HUES6 (cell line): Measurements from ENCODE around the gene ZNRF3.
"Not testable (repeated sequence)": the region's sequence is repeated elsewhere in the genome, so short reads cannot be mapped to it uniquely, and the experiment has no call there.

Experiments used
- H3K27ac ChIP-seq: 2 replicates; pipeline ENCODE4 v1.7.0; 2013; ENCODE audit warnings: low read depth, mild to moderate bottlenecking, low read length, inconsistent platforms
- H3K27me3 ChIP-seq: 2 replicates; pipeline ENCODE4 v1.6.1; 2013; ENCODE audit warnings: low read length; ENCODE audit not compliant: control insufficient read depth, insufficient read depth
- H3K36me3 ChIP-seq: 2 replicates; pipeline ENCODE4 v1.6.1; 2013; ENCODE audit warnings: low read length; ENCODE audit not compliant: control insufficient read depth, insufficient read depth
- H3K4me1 ChIP-seq: 2 replicates; pipeline ENCODE4 v1.6.1; 2013; ENCODE audit warnings: low read length; ENCODE audit not compliant: control insufficient read depth, insufficient read depth
- H3K4me3 ChIP-seq: 2 replicates; pipeline ENCODE4 v1.5.1; 2013; ENCODE audit warnings: low read depth, low read length
- H3K9ac ChIP-seq: one replicate; pipeline ENCODE4 v1.6.1; 2013; ENCODE audit warnings: mild to moderate bottlenecking, low read length
- H3K9me3 ChIP-seq: 2 replicates; pipeline ENCODE4 v1.6.1; 2013; ENCODE audit warnings: low read depth, low read length; ENCODE audit not compliant: control insufficient read depth, insufficient read depth

The ZNRF3 gene

GRCh38 chr22:28884747-28885350 lies 1.5 kb downstream of the ZNRF3 start:
- peak overlapping the region; percentile 84 for H3K4me3 ChIP-seq
- no peaks in the 10 kb centered on the region for H3K9me3 ChIP-seq
- no peaks in the 10 kb centered on the region for H3K36me3 ChIP-seq
- H3K4me1 ChIP-seq, result peaks cover 41% of the 10 kb centered on the region
- no peaks in the 10 kb centered on the region for H3K27me3 ChIP-seq
- H3K9ac ChIP-seq, result peak overlapping the region; percentile 55
- H3K27ac ChIP-seq, result no peak overlapping the region

GRCh38 chr22:28885939-28886338 lies 2.6 kb downstream of the ZNRF3 start:
- Histone ChIP-seq H3K36me3 (no peaks in the 10 kb centered on the region), H3K9ac (no peak overlapping the region), H3K27ac (no peak overlapping the region), H3K4me3 (peak overlapping the region; percentile 84; the same call in 1 of the 2 replicates), H3K4me1 (peaks cover 42% of the 10 kb centered on the region), H3K9me3 (no peaks in the 10 kb centered on the region), H3K27me3 (no peaks in the 10 kb centered on the region)

GRCh38 chr22:28886679-28887078 lies 3.3 kb downstream of the ZNRF3 start:
- peaks cover 49% of the 10 kb centered on the region for H3K4me1 ChIP-seq
- H3K36me3 ChIP-seq, H3K9ac ChIP-seq, H3K9me3 ChIP-seq, H3K27me3 ChIP-seq, H3K4me3 ChIP-seq, H3K27ac ChIP-seq: not testable (repeated sequence)

- Histone ChIP-seq H3K4me1 (peaks cover 49% of the 10 kb centered on the region), H3K36me3 (no peaks in the 10 kb centered on the region), H3K9ac (no peak overlapping the region), H3K27me3 (no peaks in the 10 kb centered on the region), H3K9me3 (no peaks in the 10 kb centered on the region), H3K4me3 (no peak overlapping the region), H3K27ac (no peak overlapping the region)
Observed at GRCh38 chr22:28887725-28888459, 4.5 kb downstream of the ZNRF3 start.

GRCh38 chr22:28889478-28890024 lies 6.2 kb downstream of the ZNRF3 start:
- Histone ChIP-seq H3K4me3 (no peak overlapping the region), H3K36me3 (no peaks in the 10 kb centered on the region), H3K27me3 (no peaks in the 10 kb centered on the region), H3K9ac (no peak overlapping the region), H3K27ac (no peak overlapping the region), H3K4me1 (peaks cover 58% of the 10 kb centered on the region), H3K9me3 (no peaks in the 10 kb centered on the region)

GRCh38 chr22:28891156-28891733 lies 7.9 kb downstream of the ZNRF3 start:
- Histone ChIP-seq H3K36me3 (no peaks in the 10 kb centered on the region), H3K9me3 (no peaks in the 10 kb centered on the region), H3K4me3 (no peak overlapping the region), H3K27me3 (no peaks in the 10 kb centered on the region), H3K9ac (no peak overlapping the region), H3K4me1 (peaks cover 56% of the 10 kb centered on the region), H3K27ac (no peak overlapping the region)

GRCh38 chr22:28892175-28892731 lies 8.9 kb downstream of the ZNRF3 start:
- no peaks in the 10 kb centered on the region for H3K27me3 ChIP-seq
- H3K27ac ChIP-seq, result no peak overlapping the region
- no peaks in the 10 kb centered on the region for H3K36me3 ChIP-seq
- no peak overlapping the region for H3K4me3 ChIP-seq
- no peaks in the 10 kb centered on the region for H3K9me3 ChIP-seq
- no peak overlapping the region for H3K9ac ChIP-seq
- H3K4me1 ChIP-seq, result peaks cover 64% of the 10 kb centered on the region

- Histone ChIP-seq H3K36me3 (no peaks in the 10 kb centered on the region), H3K27me3 (no peaks in the 10 kb centered on the region), H3K27ac (no peak overlapping the region), H3K4me3 (no peak overlapping the region), H3K4me1 (peaks cover 68% of the 10 kb centered on the region), H3K9ac (no peak overlapping the region), H3K9me3 (no peaks in the 10 kb centered on the region)
Observed at GRCh38 chr22:28893810-28894209, 10.4 kb downstream of the ZNRF3 start.

GRCh38 chr22:28894334-28894733 lies 11.0 kb downstream of the ZNRF3 start:
- Histone ChIP-seq H3K9ac (no peak overlapping the region), H3K4me3 (no peak overlapping the region), H3K36me3 (no peaks in the 10 kb centered on the region), H3K27me3 (no peaks in the 10 kb centered on the region), H3K27ac (no peak overlapping the region), H3K4me1 (peaks cover 73% of the 10 kb centered on the region), H3K9me3 (no peaks in the 10 kb centered on the region)

GRCh38 chr22:28894807-28895206 lies 11.4 kb downstream of the ZNRF3 start:
- H3K9ac ChIP-seq, result no peak overlapping the region
- H3K36me3 ChIP-seq, result no peaks in the 10 kb centered on the region
- no peak overlapping the region for H3K27ac ChIP-seq
- H3K4me3 ChIP-seq, result no peak overlapping the region
- H3K4me1 ChIP-seq, result peaks cover 70% of the 10 kb centered on the region
- H3K27me3 ChIP-seq, result no peaks in the 10 kb centered on the region
- H3K9me3 ChIP-seq, result no peaks in the 10 kb centered on the region

- no peaks in the 10 kb centered on the region for H3K9me3 ChIP-seq
- peak overlapping the region; percentile 29 for H3K9ac ChIP-seq
- peak overlapping the region; percentile 20; the same call in 1 of the 2 replicates for H3K4me3 ChIP-seq
- H3K36me3 ChIP-seq, result no peaks in the 10 kb centered on the region
- no peaks in the 10 kb centered on the region for H3K27me3 ChIP-seq
- peaks cover 71% of the 10 kb centered on the region for H3K4me1 ChIP-seq
- H3K27ac ChIP-seq, result peak overlapping the region; percentile 88
Observed at GRCh38 chr22:28896611-28897010, 13.2 kb downstream of the ZNRF3 start.
